Neural cell (in vitro differentiated cells): ENCODE measurements around the gene CTPS2. TPM values are rescaled to one million over a fixed set of nuclear protein-coding genes. Genes with fewer than 3 reads are reported as not detected.
"Not testable (repeated sequence)": the region's sequence is repeated elsewhere in the genome, so short reads cannot be mapped to it uniquely, and the experiment has no call there.

Source experiments
- H2AFZ ChIP-seq: fragments of 200-600, 300-800 bp; sonication (generic), shearing (Covaris generic); 2 replicates; pipeline ENCODE4 v1.6.0; 2014; ENCODE audit warnings: low read depth, mild to moderate bottlenecking, antibody characterized with exemption, low read length, moderate library complexity
- H3F3A ChIP-seq: fragments of 200-600 bp; shearing (Covaris generic); 2 replicates; pipeline ENCODE4 v1.6.1; 2016; ENCODE audit warnings: mild to moderate bottlenecking, moderate library complexity, mixed read lengths, antibody characterized with exemption, low read length; ENCODE audit not compliant: insufficient read depth, poor library complexity, severe bottlenecking
- H3K27ac ChIP-seq: fragments of 200-600, 300-800 bp; sonication (generic), shearing (Covaris generic); 2 replicates; pipeline ENCODE4 v1.5.1; 2014; ENCODE audit warnings: mild to moderate bottlenecking, low read length, moderate library complexity
- H3K27me3 ChIP-seq: fragments of 300-800, 200-600 bp; sonication (generic), shearing (Covaris generic); 2 replicates; pipeline ENCODE4 v1.6.0; 2014; ENCODE audit warnings: mild to moderate bottlenecking, low read depth, low read length, moderate library complexity; ENCODE audit not compliant: insufficient read depth
- H3K36me3 ChIP-seq: fragments of 300-800, 200-600 bp; sonication (generic), shearing (Covaris generic); 2 replicates; pipeline ENCODE4 v1.5.1; 2014; ENCODE audit warnings: mild to moderate bottlenecking, antibody characterized with exemption, low read length, moderate library complexity; ENCODE audit not compliant: insufficient read depth
- H3K4me2 ChIP-seq: fragments of 300-800, 200-600 bp; sonication (generic), shearing (Covaris generic); 2 replicates; pipeline ENCODE4 v1.6.0; 2014; ENCODE audit warnings: mild to moderate bottlenecking, low read length
- H3K4me3 ChIP-seq: fragments of 300-800, 200-600 bp; sonication (generic), shearing (Covaris generic); 2 replicates; pipeline ENCODE4 v1.5.1; 2014; ENCODE audit warnings: mild to moderate bottlenecking, low read length, moderate library complexity
- H3K79me2 ChIP-seq: fragments of 200-600 bp; shearing (Covaris generic); replicated peaks from 2 replicates; pipeline ENCODE4 v1.6.0; 2014; ENCODE audit warnings: mild to moderate bottlenecking, low read length, moderate library complexity; ENCODE audit not compliant: insufficient read depth
- H3K9ac ChIP-seq: fragments of 300-800, 200-600 bp; sonication (generic), shearing (Covaris generic); 2 replicates; pipeline ENCODE4 v1.6.1; 2016; ENCODE audit warnings: mild to moderate bottlenecking, low read length, mixed read lengths
- H3K9me2 ChIP-seq: fragments of 200-600 bp; shearing (Covaris generic); 2 replicates; pipeline ENCODE4 v1.6.1; 2016; ENCODE audit warnings: mild to moderate bottlenecking, low read length, mixed read lengths; ENCODE audit not compliant: insufficient read depth
- H3K9me3 ChIP-seq: fragments of 200-600, 300-800 bp; sonication (generic), shearing (Covaris generic); 2 replicates; pipeline ENCODE4 v1.6.1; 2016; ENCODE audit warnings: mild to moderate bottlenecking, mixed run types, low read length, moderate library complexity, mixed read lengths
- H4K20me1 ChIP-seq: fragments of 200-600 bp; shearing (Covaris generic); 2 replicates; pipeline ENCODE4 v1.6.1; 2016; ENCODE audit warnings: mild to moderate bottlenecking, mixed run types; ENCODE audit not compliant: insufficient read depth
- EP300 ChIP-seq: fragments of 450-650 bp; conservative IDR thresholded peaks from 2 replicates; pipeline ENCODE4 v1.6.1; 2014; ENCODE audit warnings: antibody characterized with exemption, mild to moderate bottlenecking, moderate library complexity; ENCODE audit not compliant: poor library complexity, severe bottlenecking
- EZH2 ChIP-seq: fragments of 200-600, 300-800 bp; shearing (Covaris generic), sonication (generic); IDR thresholded peaks from 2 replicates; pipeline ENCODE4 v1.6.1; 2014; ENCODE audit warnings: antibody characterized with exemption, low read length, borderline replicate concordance, mild to moderate bottlenecking; ENCODE audit not compliant: insufficient read depth, poor library complexity, severe bottlenecking
- MXI1 ChIP-seq: fragments of 450-650 bp; conservative IDR thresholded peaks from 2 replicates; pipeline ENCODE4 v1.6.1; 2014; ENCODE audit warnings: antibody characterized with exemption, mild to moderate bottlenecking; ENCODE audit not compliant: poor library complexity, severe bottlenecking
- POLR2AphosphoS5 ChIP-seq: IDR thresholded peaks from 2 replicates; pipeline ENCODE4 v1.6.1; 2012
- RAD21 ChIP-seq: fragments of 450-650 bp; conservative IDR thresholded peaks from 2 replicates; pipeline ENCODE4 v1.6.1; 2014; ENCODE audit warnings: antibody characterized with exemption, mild to moderate bottlenecking, moderate library complexity
- SMC3 ChIP-seq: fragments of 450-650 bp; conservative IDR thresholded peaks from 2 replicates; pipeline ENCODE4 v1.6.1; 2014; ENCODE audit warnings: antibody characterized with exemption, mild to moderate bottlenecking, moderate library complexity; ENCODE audit not compliant: poor library complexity
- TAF1 ChIP-seq: IDR thresholded peaks from 2 replicates; pipeline ENCODE4 v1.6.1; 2012; ENCODE audit warnings: low read depth
- polyA plus RNA-seq: library from polyadenylated mRNA; depleted of rRNA; stranded (reverse); fragments of >200 nt; gene quantifications from 2 replicates; pipeline ENCODE4 v1.2.3, GENCODE V29; 2014
- TF ChIP-seq, protein P1 (sequence below): fragments of 450-650 bp; IDR thresholded peaks from 2 replicates; pipeline ENCODE4 v1.5.1; 2014; ENCODE audit warnings: antibody characterized with exemption, mild to moderate bottlenecking, moderate library complexity; ENCODE audit not compliant: poor library complexity, severe bottlenecking
- TF ChIP-seq, protein P2 (sequence below): IDR thresholded peaks from 2 replicates; pipeline ENCODE4 v1.6.1; 2012; ENCODE audit warnings: borderline replicate concordance

CTPS2 gene
- polyA plus RNA-seq, 1 donor from 2014 or later: 17.1 TPM

DNA sequence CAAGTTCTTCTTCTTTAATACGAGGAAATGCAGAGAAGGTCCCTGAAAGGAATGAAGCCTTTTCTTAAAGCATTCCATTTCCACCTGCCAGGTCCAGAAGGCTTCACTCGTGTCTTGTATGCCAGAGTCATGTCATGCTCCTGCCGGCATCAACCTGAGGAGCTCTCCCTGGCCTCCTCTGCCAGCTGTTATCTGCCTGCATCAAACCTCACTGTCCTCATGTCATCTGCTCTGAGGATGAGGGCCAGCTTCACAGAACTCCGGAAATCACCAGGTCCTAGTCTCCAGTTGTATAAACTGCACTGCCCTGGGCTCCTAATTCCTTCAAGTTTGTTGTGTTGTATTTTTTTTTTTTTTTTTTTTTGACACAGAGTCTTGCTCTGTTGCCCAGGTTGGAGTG is 82.6 kb downstream of the CTPS2 start:
- Histone ChIP-seq H3K36me3 (no peaks in the 10 kb centered on the region), H2AFZ (no peak overlapping the region), H3K79me2 (no peaks in the 10 kb centered on the region), H4K20me1 (no peaks in the 10 kb centered on the region), H3K9me2 (no peaks in the 10 kb centered on the region), H3F3A (no peaks in the 10 kb centered on the region), H3K9ac (no peak overlapping the region), H3K9me3 (no peaks in the 10 kb centered on the region), H3K4me2 (no peak overlapping the region), H3K27ac (no peak overlapping the region), H3K27me3 (no peaks in the 10 kb centered on the region), H3K4me3 (no peak overlapping the region)
- TF ChIP-seq, protein P1, sequence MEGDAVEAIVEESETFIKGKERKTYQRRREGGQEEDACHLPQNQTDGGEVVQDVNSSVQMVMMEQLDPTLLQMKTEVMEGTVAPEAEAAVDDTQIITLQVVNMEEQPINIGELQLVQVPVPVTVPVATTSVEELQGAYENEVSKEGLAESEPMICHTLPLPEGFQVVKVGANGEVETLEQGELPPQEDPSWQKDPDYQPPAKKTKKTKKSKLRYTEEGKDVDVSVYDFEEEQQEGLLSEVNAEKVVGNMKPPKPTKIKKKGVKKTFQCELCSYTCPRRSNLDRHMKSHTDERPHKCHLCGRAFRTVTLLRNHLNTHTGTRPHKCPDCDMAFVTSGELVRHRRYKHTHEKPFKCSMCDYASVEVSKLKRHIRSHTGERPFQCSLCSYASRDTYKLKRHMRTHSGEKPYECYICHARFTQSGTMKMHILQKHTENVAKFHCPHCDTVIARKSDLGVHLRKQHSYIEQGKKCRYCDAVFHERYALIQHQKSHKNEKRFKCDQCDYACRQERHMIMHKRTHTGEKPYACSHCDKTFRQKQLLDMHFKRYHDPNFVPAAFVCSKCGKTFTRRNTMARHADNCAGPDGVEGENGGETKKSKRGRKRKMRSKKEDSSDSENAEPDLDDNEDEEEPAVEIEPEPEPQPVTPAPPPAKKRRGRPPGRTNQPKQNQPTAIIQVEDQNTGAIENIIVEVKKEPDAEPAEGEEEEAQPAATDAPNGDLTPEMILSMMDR: no peak
- no peak for TF ChIP-seq MXI1
- TF ChIP-seq EP300: no peak
- TF ChIP-seq POLR2AphosphoS5: no peak
- no peak for TF ChIP-seq EZH2
- no peak for TF ChIP-seq RAD21
- TF ChIP-seq, protein P2, sequence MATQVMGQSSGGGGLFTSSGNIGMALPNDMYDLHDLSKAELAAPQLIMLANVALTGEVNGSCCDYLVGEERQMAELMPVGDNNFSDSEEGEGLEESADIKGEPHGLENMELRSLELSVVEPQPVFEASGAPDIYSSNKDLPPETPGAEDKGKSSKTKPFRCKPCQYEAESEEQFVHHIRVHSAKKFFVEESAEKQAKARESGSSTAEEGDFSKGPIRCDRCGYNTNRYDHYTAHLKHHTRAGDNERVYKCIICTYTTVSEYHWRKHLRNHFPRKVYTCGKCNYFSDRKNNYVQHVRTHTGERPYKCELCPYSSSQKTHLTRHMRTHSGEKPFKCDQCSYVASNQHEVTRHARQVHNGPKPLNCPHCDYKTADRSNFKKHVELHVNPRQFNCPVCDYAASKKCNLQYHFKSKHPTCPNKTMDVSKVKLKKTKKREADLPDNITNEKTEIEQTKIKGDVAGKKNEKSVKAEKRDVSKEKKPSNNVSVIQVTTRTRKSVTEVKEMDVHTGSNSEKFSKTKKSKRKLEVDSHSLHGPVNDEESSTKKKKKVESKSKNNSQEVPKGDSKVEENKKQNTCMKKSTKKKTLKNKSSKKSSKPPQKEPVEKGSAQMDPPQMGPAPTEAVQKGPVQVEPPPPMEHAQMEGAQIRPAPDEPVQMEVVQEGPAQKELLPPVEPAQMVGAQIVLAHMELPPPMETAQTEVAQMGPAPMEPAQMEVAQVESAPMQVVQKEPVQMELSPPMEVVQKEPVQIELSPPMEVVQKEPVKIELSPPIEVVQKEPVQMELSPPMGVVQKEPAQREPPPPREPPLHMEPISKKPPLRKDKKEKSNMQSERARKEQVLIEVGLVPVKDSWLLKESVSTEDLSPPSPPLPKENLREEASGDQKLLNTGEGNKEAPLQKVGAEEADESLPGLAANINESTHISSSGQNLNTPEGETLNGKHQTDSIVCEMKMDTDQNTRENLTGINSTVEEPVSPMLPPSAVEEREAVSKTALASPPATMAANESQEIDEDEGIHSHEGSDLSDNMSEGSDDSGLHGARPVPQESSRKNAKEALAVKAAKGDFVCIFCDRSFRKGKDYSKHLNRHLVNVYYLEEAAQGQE: no peak
- TF ChIP-seq TAF1: no peak
- no peak for TF ChIP-seq SMC3

DNA sequence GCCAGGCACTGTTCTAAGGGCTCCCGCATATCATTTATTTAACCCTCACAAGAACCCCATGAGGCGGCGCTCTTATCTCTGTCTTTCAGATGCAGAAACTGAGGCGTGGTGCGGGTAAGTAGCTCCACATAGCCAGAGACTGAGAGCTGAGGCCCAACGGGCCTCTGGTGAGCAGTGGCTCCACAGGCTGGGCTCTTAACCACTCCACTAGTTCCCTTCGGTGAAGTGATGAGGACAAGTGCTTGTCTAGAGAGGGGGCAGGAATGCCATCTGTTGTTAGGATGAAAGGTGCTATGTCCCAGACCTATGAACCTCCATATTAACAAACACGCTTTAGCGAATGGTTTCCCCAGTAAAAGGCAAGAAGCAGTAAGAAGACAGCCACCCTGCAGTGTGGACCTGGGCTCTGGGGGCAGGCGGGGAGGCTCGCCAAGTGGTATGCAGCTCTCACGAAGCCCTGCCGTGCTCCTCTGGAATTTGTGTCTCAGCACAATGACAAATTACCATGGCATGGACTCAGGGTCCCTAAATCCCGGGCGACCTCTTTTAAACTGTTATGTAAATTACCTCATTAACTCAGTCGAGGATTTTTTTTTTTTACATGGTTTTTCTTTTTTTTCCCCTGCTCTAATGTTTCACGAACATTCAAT is 83.4 kb downstream of the CTPS2 start:
- Histone ChIP-seq H2AFZ (no peak overlapping the region), H3K4me3 (no peak overlapping the region), H3K4me2 (no peak overlapping the region), H3K36me3 (no peaks in the 10 kb centered on the region), H3K9ac (no peak overlapping the region), H3K9me2 (no peaks in the 10 kb centered on the region), H3K9me3 (no peaks in the 10 kb centered on the region), H3F3A (no peaks in the 10 kb centered on the region), H4K20me1 (no peaks in the 10 kb centered on the region), H3K27ac (no peak overlapping the region), H3K27me3 (no peaks in the 10 kb centered on the region), H3K79me2 (no peaks in the 10 kb centered on the region)
- no peak for TF ChIP-seq EZH2

DNA sequence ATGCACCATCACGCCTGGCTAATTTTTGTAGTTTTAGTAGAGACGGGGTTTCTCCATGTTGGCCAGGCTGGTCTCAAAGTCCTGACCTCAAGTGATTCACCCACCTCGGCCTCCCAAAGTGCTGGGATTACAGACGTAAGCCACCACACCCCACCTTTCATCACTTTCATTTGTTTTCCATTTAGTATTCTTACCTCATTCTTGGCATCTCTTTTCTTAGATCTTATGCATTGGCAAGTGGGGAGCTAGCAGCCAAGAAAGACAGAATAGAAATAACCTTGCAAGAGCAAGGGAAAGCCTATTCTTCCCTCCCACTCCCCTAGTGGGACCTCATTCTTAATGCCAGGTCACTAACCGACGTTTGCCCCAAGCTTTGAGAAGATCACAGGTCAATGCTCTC is 84.0 kb downstream of the CTPS2 start:
- H4K20me1 ChIP-seq, H3K27ac ChIP-seq, H3F3A ChIP-seq, H3K9me3 ChIP-seq, H3K9ac ChIP-seq, H3K27me3 ChIP-seq, H3K4me3 ChIP-seq, H3K9me2 ChIP-seq, H2AFZ ChIP-seq, H3K4me2 ChIP-seq, H3K79me2 ChIP-seq, H3K36me3 ChIP-seq: not testable (repeated sequence)
